RPMI7951 (cell line): ENCODE results near the gene CBX4. TPM values are rescaled to one million over a fixed set of nuclear protein-coding genes. Genes with fewer than 3 reads are reported as not detected.

Source experiments
- DNase-seq: peaks from one replicate; pipeline ENCODE4 v3.0.0-alpha.2; 2012; ENCODE audit warnings: low read depth
- total RNA-seq: library from RNA; depleted of rRNA; stranded (reverse); fragments of >200 nt; shearing (Covaris generic); gene quantifications from 2 replicates; pipeline ENCODE4 v1.2.3, GENCODE V29; 2014

CBX4 gene
- total RNA-seq, 1 experiment from 2014 or later: 10.8 TPM

DNA sequence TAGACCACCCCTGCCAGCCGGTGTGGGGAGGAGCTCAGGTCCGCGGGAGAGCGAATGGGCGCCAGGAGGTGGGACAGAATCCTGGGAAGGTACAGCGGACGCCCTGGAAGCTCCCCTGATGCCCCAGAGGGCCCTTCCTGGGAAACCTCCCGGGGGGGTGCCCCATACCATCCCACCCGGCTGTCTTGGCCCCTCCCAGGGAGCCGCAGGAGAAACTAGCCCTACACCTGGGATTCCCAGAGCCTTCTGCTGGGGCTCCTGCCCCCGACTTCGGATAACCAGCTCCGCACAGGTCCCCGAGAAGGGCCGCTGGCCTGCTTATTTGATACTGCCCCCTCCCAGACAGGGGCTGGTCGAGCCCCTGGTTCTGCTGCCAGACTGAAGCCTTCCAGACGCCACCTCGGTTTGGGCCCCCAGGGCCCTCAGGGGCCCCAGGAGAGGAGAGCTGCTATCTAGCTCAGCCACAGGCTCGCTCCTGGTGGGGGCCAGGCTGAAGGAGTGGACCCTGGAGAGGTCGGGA is 3.0 kb upstream of the CBX4 start:
- DNase-seq: no peak

GRCh38 chr17:79841369-79842135 is 2.3 kb upstream of the CBX4 start:
- DNase-seq: no peak

DNA sequence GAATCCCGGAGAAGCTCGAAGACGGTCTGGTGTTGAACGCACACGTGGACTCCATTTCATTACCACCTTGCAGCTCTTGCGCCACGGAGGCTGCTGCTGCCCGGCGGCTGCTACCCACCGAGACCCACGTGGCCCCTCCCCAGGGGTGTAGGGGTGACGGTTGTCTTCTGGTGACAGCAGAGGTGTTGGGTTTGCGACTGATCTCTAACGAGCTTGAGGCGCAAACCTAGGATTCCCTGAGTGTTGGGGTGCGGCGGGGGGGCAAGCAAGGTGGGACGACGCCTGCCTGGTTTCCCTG is 1.7 kb upstream of the CBX4 start:
- DNase-seq: no peak

- no peak for DNase-seq
Observed at GRCh38 chr17:79840269-79840988, 1.2 kb upstream of the CBX4 start.

GRCh38 chr17:79838522-79839274 is 542 bp downstream of the CBX4 start:
- peak; percentile 59 for DNase-seq

DNA sequence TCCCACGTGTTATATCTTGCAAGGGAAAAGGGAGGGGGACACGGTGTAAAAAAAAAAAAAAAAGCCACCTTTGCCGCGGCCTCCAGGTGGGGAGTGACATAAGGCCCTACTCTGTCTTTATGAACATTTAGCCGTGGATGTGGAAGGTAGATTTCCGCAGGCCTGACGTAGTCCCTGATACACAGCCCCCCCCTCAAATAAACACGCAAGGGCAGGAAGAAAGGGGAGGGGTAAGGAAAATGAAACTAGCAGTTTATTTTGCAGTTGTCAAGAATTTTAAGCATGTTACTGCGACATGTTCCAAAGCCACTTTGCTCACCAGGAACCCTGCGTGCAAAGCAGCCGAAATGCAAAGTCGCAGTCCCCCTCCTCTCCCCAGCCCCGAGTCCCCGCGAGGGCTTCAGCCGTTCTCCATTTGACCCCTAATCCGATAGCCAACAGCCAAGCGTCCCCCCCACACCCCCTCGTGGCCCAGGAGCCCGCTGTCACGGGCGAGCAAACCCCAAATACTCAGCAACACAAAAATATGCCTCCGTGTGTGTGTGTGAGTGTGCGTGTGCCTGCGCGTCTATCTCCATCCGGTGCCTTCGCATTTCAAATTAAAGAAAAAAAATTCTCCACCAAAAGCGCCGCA is 1.2 kb downstream of the CBX4 start:
- DNase-seq: no peak

GRCh38 chr17:79836972-79837887 is 2.0 kb downstream of the CBX4 start:
- peak; percentile 66 for DNase-seq

DNA sequence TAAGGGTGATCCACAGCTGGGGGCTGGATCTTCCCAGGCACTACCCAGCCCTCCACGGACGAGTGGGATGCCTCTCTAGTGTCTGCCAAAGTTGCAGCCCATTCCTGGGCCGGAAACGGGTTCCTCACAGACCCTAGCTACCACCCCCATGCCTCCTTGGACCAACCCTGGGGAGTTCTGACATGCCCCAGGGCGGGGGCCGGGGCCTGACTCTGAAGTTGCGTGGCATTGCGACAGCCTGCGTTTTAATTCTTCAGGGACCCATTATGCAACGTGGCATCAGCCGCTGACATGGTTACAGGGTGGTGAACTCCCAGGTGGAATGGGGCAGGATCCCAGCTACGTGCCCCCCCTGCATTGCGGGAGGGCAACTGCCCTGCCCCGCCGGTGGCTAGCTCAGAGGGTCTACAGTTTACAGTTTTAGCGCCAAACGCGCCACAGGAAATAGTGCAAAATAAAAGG is 2.7 kb downstream of the CBX4 start:
- no peak for DNase-seq

DNA sequence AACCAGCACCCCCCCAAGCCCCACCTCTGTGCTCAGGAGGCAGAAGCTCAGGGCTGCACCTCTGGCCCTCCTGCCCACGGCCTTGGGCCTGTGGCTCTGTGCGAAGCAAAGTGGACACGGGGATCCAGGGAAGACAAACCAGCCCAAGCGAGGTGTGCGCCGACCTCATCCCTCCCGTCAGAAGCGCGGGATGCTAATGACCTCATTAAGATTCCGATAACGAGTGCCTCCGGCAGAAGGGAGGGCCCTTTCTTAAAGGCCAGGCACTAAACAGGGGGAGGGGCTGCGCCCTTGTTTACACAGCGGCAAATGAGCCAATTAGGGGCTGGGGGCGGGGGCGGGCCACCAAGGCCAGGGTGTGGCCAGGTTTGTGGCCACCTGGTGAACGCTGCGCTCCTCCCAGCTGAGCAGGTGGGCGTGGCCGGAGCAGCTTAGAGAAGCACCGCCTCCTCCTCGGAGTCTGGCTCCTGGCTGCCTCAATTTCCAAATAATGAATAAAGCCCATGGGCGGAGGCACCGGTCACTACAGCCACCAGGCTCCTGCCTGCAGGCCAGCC is 3.2 kb downstream of the CBX4 start:
- DNase-seq: no peak

DNA sequence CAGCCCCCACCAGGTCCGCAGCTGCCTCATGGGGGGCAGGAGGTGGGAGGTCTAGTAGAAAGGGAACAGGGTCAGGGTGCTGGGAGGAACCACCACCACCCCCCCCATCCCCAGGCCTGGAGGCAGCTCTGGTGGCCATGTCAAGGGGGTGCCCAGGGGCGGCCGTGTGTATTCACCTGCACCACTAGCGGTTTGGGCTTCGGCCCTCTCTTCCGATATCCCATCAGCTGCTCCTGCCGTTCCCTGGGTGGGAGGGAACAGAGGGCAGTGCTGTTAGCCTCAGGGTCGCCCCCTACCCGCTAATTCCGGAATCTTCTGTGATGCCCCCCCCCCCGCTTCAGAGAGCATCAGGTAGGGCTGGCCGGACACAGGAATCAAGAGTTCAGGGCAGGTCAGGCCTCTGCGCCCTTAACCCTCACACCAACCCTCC is 3.8 kb downstream of the CBX4 start:
- no peak for DNase-seq

- no peak for DNase-seq
Observed at GRCh38 chr17:79834565-79835469, 4.4 kb downstream of the CBX4 start.

DNA sequence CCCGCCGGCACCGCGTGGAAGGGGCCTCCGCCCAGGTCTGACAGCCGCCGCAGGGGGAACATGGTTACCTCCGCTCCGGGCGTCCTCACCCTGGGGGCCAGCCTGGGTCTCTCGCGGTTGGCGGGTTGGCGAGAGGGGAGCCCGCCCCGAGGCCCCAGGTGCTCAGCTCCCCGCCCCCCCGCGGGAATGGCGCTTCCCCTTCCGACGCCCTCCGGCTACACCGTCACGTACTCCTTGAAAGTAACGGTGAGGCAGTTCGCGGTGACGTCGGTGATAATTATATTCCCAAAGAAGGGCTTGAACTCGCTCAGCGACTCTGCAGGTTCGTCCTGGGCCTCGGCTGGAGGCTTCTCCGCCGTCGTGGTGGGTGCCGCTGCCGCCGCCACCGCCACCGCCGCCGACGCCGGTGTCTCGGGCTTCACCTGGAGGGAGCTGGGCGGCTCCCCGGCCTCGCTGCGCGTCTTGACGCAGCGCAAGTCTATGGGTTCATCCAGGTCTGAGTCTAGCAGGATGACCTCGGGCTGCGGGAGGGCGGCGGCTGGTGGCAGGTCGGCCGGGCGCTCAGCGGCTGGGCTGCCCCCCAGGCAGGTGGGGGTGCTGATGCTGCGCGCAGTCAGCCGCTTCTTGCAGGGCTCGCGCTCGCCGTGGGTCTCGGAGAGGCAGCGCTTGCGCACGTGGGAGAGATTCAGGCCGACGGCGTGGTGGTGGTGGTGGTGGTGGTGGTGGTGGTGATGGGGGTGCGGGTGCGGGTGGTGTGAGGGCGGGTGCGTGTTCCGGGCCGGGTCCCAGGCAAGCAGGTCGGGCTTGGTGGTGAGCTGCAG is 5.3 kb downstream of the CBX4 start:
- DNase-seq: no peak

- no peak for DNase-seq
Observed at GRCh38 chr17:79833110-79833450, 6.2 kb downstream of the CBX4 start.

DNA sequence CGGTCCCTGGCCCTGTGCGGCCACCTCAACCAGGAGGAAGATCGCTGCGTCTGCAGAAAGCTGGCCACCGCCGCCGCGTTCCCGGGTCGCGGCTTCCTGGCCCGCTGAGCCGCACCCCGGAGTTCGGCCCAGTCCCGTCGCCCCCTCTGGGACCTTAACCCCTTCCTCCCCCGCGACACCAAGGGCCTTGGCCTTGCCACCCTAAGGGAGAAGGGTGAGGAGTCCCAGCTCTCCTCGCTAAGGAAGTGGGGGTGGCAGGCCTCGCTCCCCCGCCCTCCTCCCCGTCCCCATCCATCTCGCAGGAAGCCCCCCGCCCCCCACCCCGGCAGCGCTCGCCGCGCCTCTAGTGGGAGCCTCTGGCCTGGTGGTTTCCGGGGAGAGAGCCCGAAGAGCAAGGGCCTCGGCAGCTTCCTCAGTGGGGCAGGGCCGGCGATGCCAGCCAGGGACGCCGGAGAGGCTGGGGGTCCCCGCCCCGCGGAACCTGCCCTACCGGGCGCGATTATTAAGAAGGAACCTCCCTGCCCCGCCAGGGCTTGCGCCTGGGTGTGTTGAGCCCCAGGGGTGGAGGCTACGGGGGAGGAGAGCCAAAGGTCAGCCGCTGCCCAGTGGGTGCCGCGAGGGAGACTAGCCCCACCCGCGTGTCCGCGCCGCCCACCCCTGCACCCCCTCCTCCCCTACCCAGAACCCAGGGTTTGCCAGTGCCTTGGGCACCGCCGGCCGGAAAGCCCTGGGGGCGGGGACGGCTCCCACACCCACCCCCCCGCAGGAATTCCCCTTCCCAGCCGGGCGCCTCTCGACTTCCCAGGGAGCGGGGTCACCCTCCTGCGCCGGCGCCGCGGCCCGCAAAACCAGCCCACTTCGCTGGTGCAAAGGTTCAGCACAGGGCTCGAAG is 6.8 kb downstream of the CBX4 start:
- DNase-seq: peak; percentile 41

GRCh38 chr17:79831265-79832217 is 7.7 kb downstream of the CBX4 start:
- DNase-seq: peak; percentile 57

GRCh38 chr17:79830763-79831264 is 8.4 kb downstream of the CBX4 start:
- no peak for DNase-seq
